ENCODE results near the gene AACS. TPM values are rescaled to one million over a fixed set of nuclear protein-coding genes. Genes with fewer than 3 reads are reported as not detected.

Gene AACS
- total and polyA plus RNA-seq, 2 of the 8 experiments (the other 6 are each of a cell fraction or from before 2014, with no cell fraction given) = 51.9 to 52.4 TPM

GRCh38 chr12:125050446-125050845 lies 14.8 kb upstream of the AACS start:
- CTCF ChIA-PET (ENCODE audit: partially characterized antibody) = interaction anchor here (0.6 to 1.4 kb wide), 2 partner anchors 14 to 128 kb away, joined by 3 to 6 read pairs; partner anchors contain the start of gene AACS
- Histone ChIP-seq H3K27me3 (replicated peaks in 1 of 4; ENCODE audit: control insufficient read depth in 3 of 4, extremely low read depth in 1 of 4, insufficient read depth in 3 of 4, low read length in 3 of 4) (no peaks in the 10 kb centered on the region), H2AK5ac (ENCODE audit: low read depth, low read length) (no peak overlapping the region; the same call in 1 of the 2 replicates), H2BK20ac (ENCODE audit: low read length) (peak overlapping the region; percentile 13; the same call in 1 of the 2 replicates), H4K5ac (ENCODE audit: insufficient read length, low read depth, low read length) (no peak overlapping the region), H4K20me1 (replicated peaks in 1 of 2; ENCODE audit: control insufficient read depth in 1 of 2, insufficient read depth in 2 of 2, low read length in 2 of 2) (no peaks in the 10 kb centered on the region), H3K79me2 (ENCODE audit: control insufficient read depth in 1 of 2, insufficient read depth in 2 of 2, low read length in 2 of 2) (no peaks in the 10 kb centered on the region), H2BK15ac (ENCODE audit: low read length) (no peak overlapping the region), H4K8ac (ENCODE audit: extremely low read depth, insufficient read depth, low read length) (no peak overlapping the region), H3K14ac (ENCODE audit: insufficient read length) (no peak overlapping the region), H3K27ac (ENCODE audit: low read depth, low read length) (no peak overlapping the region), H3K4me1 (replicated peaks in 1 of 4; ENCODE audit: control insufficient read depth in 3 of 4, insufficient read depth in 4 of 4, low read length in 3 of 4) (no peaks in the 10 kb centered on the region; a peak in 1 of 7 replicates), H3K23ac (ENCODE audit: insufficient read length) (no peak overlapping the region), H2BK5ac (ENCODE audit: low read depth, low read length) (no peak overlapping the region), H3K23me2 (ENCODE audit: low read depth, low read length) (no peaks in the 10 kb centered on the region), H2AFZ (ENCODE audit: low read length) (no peak overlapping the region), H3K79me1 (ENCODE audit: low read depth, low read length) (no peaks in the 10 kb centered on the region), H3K36me3 (ENCODE audit: control insufficient read depth in 2 of 4, insufficient read depth in 4 of 4, low read length in 3 of 4) (no peaks in the 10 kb centered on the region), H4K91ac (replicated peaks; ENCODE audit: insufficient read length, low read length) (no peak overlapping the region), H3K4me3 (ENCODE audit: extremely low read depth in 1 of 4, insufficient read depth in 2 of 4, low read depth in 3 of 4, low read length in 4 of 4) (no peak overlapping the region), H2BK12ac (ENCODE audit: low read depth, low read length) (no peak overlapping the region; the same call in 1 of the 2 replicates), H2BK120ac (replicated peaks; ENCODE audit: low read depth, low read length) (no peak overlapping the region), H3K56ac (replicated peaks; ENCODE audit: insufficient read length, low read depth, low read length) (no peak overlapping the region), H3K9me3 (ENCODE audit: insufficient read depth in 2 of 2, low read depth in 1 of 2, low read length in 1 of 2) (peaks cover 3 to 8% of the 10 kb centered on the region in 2 experiments; a peak in 2 of 4 replicates), H3K9ac (replicated peaks in 1 of 4; ENCODE audit: extremely low read depth in 1 of 4, low read depth in 3 of 4, low read length in 3 of 4) (no peak overlapping the region), H3K4ac (replicated peaks; ENCODE audit: insufficient read length, low read depth, low read length) (no peak overlapping the region), H3K4me2 (ENCODE audit: insufficient read depth in 1 of 2, low read depth in 2 of 2, low read length in 2 of 2) (no peak overlapping the region; a peak in 1 of 4 replicates), H3K18ac (ENCODE audit: extremely low read depth, low read length) (no peak overlapping the region)
- FAIRE-seq (no peak), DNase-seq (ENCODE audit: low read depth in 1 of 2, low spot score in 2 of 2) (no peak)
- POLR2A ChIA-PET (ENCODE audit: partially characterized antibody) = interaction anchor here (1.4 to 3.6 kb wide), 4 partner anchors 10 to 133 kb away, joined by 3 to 32 read pairs (median 5); partner anchors contain the start of gene AACS
- WGBS, 2 experiments (ENCODE audit: extremely low coverage in 1 of 2, insufficient coverage in 1 of 2, insufficient read length in 1 of 2, insufficient replicate concordance in 2 of 2, low coverage in 1 of 2, low lambda C conversion rate in 2 of 2, missing lambda C conversion rate in 1 of 2) = 82% methylated on average over 10 of the region's 10 CpGs; no CpG with 5 or more reads in 1 of the 2 experiments

Measured in H1 (cell line).